Ascending aorta (tissue), 2 donors: ENCODE results near the gene C1QTNF9B. TPM values are rescaled to one million over a fixed set of nuclear protein-coding genes. Genes with fewer than 3 reads are reported as not detected.
"Not testable (repeated sequence)": the region's sequence is repeated elsewhere in the genome, so short reads cannot be mapped to it uniquely, and the experiment has no call there.

Experiments used
- DNase-seq, 2 donors: peaks; one replicate each; pipeline ENCODE4 v3.0.0-alpha.2; 2019; ENCODE audit warnings: low spot score in 2 of 2
- H3K27ac ChIP-seq, 2 donors: fragments of 200-600 bp; sonication (generic); one replicate each; pipeline ENCODE4 v1.5.1; 2016 to 2017; ENCODE audit warnings: mild to moderate bottlenecking in 1 of 2
- H3K27me3 ChIP-seq: fragments of 200-600 bp; sonication (generic); one replicate; pipeline ENCODE4 v1.5.1; 2017
- H3K36me3 ChIP-seq, 2 donors: fragments of 200-600 bp; sonication (generic); one replicate each; pipeline ENCODE4 v1.5.1; 2016
- H3K4me1 ChIP-seq, 2 donors: fragments of 200-600 bp; sonication (generic); one replicate each; pipeline ENCODE4 v1.5.1; 2016 to 2017; ENCODE audit warnings: mild to moderate bottlenecking in 1 of 2
- H3K4me3 ChIP-seq, 2 donors: fragments of 200-600 bp; sonication (generic); one replicate each; pipeline ENCODE4 v1.5.1; 2016 to 2017; ENCODE audit warnings: mild to moderate bottlenecking in 1 of 2
- H3K9me3 ChIP-seq, 2 donors: fragments of 200-600 bp; sonication (generic); one replicate each; pipeline ENCODE4 v1.5.1; 2016
- intact Hi-C: fragments of 100-400 bp; cut with DNase I; formaldehyde crosslinking; loops from one replicate; pipeline ENCODE4 v1.15.1; 2023
- total RNA-seq: library from RNA; depleted of rRNA; stranded (reverse); fragments of >200 nt; gene quantifications from one replicate; pipeline ENCODE4 v1.1.0, GENCODE V29; 2016
- TF ChIP-seq, protein P1 (sequence below), 3 experiments: fragments of 200-600 bp in 2 of 3; fragments of 450-650 bp in 1 of 3; sonication (generic) in 2 of 3; IDR thresholded peaks; one replicate each; pipeline ENCODE4 v1.5.1; 2016 to 2019; ENCODE audit warnings: antibody characterized with exemption in 3 of 3, mild to moderate bottlenecking in 1 of 3, moderate library complexity in 1 of 3

C1QTNF9B gene
- total RNA-seq, 1 donor from 2014 or later: not detected

DNA sequence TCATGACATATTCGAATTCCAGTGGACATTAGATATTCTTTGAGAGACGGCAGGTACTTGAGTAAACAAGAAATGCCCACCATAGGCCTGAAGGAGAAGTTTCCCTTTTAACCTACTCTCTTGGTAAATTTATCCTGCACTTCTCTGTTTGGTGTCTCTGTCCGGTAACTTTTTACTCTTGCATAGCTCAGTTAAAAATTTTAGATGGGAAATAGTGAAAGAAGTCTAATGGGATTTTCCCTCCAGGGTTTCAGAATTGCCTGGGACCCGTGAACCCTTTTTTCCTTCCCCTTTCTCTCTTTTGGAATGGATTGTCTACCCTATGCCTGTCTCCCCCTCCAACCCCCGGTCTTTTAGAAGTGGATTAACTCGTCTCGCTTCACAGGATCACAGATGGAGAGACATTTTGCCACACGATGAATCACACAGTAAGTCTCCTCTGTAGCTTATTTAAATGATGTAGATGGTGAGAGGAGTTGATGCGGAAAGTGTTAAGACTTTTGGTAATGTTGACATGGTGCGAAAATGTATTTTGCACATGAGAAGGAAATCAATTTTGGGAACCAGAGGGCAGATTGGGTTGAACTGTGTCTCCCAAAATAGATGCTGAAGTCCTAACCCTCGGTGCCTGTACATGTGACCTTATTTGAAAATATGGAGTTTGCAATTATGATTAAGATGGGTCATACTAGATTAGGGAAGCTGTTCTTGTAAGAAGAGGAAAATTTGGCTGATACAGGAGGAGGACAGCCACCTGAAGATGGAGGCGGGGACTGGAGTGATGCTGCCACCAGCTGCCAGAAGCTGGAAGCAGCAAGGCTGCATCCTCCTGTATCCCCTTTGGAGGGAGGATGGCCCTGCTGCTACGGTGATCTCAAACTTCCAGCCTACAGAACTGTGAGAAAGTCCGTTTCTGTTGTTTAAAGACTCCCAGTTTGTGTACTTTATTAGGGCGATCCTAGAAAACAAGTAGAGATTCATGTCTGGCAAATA lies 7.4 kb downstream of the C1QTNF9B start:
- Histone ChIP-seq H3K27ac (peak overlapping the region; percentile 83 to 89), H3K9me3 (no peaks in the 10 kb centered on the region), H3K27me3 (no peaks in the 10 kb centered on the region), H3K36me3 (peaks cover 1% of the 10 kb centered on the region in 2 donors), H3K4me1 (peaks cover 0 to 7% of the 10 kb centered on the region in 2 donors), H3K4me3 (peak overlapping the region; percentile 93 to 98)
- no peak for DNase-seq
- TF ChIP-seq, protein P1, sequence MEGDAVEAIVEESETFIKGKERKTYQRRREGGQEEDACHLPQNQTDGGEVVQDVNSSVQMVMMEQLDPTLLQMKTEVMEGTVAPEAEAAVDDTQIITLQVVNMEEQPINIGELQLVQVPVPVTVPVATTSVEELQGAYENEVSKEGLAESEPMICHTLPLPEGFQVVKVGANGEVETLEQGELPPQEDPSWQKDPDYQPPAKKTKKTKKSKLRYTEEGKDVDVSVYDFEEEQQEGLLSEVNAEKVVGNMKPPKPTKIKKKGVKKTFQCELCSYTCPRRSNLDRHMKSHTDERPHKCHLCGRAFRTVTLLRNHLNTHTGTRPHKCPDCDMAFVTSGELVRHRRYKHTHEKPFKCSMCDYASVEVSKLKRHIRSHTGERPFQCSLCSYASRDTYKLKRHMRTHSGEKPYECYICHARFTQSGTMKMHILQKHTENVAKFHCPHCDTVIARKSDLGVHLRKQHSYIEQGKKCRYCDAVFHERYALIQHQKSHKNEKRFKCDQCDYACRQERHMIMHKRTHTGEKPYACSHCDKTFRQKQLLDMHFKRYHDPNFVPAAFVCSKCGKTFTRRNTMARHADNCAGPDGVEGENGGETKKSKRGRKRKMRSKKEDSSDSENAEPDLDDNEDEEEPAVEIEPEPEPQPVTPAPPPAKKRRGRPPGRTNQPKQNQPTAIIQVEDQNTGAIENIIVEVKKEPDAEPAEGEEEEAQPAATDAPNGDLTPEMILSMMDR (IDR thresholded peaks at IDR 0.05): no peak
- intact Hi-C loops: loop anchor here (2.0 to 5.0 kb wide), 2 partner anchors 423 to 515 kb away; no protein-coding TSS in a partner anchor

DNA sequence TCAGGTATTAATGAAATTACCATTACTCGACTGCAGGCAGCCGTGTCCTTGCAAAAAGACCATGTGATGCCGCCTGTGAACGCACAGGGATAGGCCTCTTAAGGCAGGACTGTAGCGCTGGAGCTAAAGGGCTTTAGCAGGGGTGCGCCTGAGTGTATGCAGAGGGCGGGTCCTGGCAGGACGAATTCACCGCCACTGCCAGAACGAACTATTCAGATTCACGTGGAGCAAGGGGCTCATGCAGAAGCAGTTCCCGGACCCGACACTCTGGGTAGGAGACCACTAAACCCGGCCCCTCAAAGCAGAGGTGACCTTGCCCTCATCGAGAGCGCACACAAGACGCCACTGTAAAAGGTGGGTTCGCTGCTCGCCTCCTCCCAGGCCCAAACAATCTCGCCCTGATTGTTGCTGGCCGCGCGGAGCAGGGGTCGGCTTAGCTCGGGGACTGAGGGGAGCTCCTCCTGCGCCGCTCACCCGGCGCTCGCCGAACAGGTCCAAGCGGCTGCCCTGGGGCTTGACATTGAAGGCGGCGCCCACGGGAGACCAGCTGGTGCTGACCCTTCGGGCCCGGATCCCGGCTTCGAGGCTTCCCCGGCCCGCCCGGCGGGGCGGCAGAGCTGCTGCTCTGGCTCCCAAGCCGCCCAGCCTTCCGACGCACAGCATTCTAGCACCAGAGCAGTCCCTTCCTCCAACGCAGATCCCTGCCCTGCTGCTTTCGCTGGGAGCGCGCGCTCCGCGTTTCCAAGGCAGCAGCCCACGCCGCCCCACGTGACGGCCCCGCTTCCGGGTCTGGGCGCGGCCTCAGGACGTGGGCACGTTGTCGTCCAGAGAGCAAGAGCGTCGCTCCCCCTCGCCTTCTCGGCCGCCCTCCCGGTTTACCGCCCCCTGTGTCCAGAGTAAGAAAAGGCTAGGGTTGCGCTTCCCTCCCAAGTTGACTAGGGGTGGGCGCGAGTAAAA lies 8.4 kb downstream of the C1QTNF9B start, which contains the start of gene MIPEP:
MIPEP (minus strand) TSS at position 743 of the 957 bp plus-strand sequence; CDS start at position 663, 80 bp downstream.
- peak within 1 kb of the TSS; percentile 93 to 98 for H3K4me3 ChIP-seq
- no peaks in the 10 kb centered on the region for H3K27me3 ChIP-seq
- H3K27ac ChIP-seq: peak within 1 kb of the TSS; percentile 83 to 89
- peaks cover 0 to 7% of the 10 kb centered on the region in 2 donors for H3K4me1 ChIP-seq
- H3K36me3 ChIP-seq: peaks cover 7 to 8% of the 10 kb centered on the region in 2 donors
- intact Hi-C loops: loop anchor here (2.0 to 5.0 kb wide), 2 partner anchors 422 to 514 kb away; no protein-coding TSS in a partner anchor
- DNase-seq: peak; percentile 58 to 94
- TF ChIP-seq, protein P1 (IDR thresholded peaks at IDR 0.05): peak; percentile 48 to 82 (median 77)
- no peaks in the 10 kb centered on the region for H3K9me3 ChIP-seq

DNA sequence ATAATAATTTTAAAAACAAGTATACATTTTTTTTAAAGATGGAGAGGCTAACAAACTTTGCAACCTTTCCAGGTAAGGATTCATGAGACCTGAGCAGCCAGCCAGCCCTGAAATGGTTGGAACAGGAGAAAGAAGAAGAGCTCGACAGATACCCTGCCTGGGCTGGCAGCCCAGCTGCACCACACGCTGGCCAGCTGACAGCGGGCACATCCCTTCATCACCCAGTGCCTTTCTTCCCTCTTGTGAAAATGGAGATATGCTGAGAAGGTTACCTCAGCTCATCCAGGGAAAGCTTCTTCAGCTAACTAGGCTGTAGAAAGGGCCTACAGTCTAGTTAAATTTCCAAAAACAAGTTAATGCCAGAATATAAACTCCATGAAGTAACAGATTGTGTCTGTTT lies 12.9 kb downstream of the C1QTNF9B start:
- H3K27me3 ChIP-seq, H3K4me3 ChIP-seq, H3K9me3 ChIP-seq, DNase-seq, intact Hi-C loops, H3K4me1 ChIP-seq, H3K27ac ChIP-seq: not testable (repeated sequence)
- peaks cover 8 to 14% of the 10 kb centered on the region in 2 donors for H3K36me3 ChIP-seq

DNA sequence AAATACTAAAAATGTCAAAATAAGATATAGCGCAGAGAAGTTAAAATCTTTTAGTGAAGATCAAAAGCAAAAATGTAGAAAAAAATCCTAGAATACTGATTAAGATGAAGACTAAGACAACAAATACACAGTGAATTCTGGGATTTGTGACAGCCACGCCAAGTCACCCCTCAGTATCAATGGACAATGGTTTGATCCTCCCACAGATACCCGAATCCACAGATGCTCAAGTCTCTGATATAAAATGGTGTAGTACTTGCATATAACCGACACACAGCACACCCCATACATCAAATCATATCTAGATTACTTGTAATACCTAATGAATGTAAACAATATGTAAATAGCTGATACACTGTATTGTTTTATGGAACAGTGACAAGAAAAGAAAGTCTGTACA lies 14.0 kb downstream of the C1QTNF9B start:
- TF ChIP-seq, protein P1 (IDR thresholded peaks at IDR 0.05): no peak
- no peak overlapping the region for H3K27ac ChIP-seq
- no peaks in the 10 kb centered on the region for H3K27me3 ChIP-seq
- no peaks in the 10 kb centered on the region for H3K9me3 ChIP-seq
- no peak overlapping the region for H3K4me3 ChIP-seq
- H3K4me1 ChIP-seq: peaks cover 0 to 7% of the 10 kb centered on the region in 2 donors
- intact Hi-C loops: no loop called here
- no peak for DNase-seq
- H3K36me3 ChIP-seq: peaks cover 8 to 20% of the 10 kb centered on the region in 2 donors

DNA sequence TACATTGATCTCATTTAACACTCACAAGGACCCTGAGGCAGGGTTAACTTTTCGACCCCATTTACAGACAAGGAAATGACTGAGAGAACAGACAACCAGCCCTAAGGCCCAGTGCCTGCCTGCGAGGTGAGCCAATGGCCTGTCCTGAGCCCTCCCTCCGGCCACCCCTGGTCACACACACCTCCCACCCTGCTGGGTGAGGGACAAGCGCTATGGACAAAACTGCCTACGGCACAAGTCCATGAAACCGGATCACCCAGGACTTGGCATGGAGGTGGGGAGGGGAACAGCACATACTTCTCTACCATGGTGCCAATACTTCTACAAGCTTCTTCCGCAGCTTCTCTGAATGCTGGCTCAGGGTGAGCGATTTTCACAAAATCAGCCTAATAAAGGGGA lies 15.9 kb downstream of the C1QTNF9B start:
- intact Hi-C loops, H3K4me3 ChIP-seq, H3K4me1 ChIP-seq, H3K27me3 ChIP-seq, DNase-seq, H3K27ac ChIP-seq, H3K9me3 ChIP-seq: not testable (repeated sequence)
- peaks cover 8 to 21% of the 10 kb centered on the region in 2 donors for H3K36me3 ChIP-seq

DNA sequence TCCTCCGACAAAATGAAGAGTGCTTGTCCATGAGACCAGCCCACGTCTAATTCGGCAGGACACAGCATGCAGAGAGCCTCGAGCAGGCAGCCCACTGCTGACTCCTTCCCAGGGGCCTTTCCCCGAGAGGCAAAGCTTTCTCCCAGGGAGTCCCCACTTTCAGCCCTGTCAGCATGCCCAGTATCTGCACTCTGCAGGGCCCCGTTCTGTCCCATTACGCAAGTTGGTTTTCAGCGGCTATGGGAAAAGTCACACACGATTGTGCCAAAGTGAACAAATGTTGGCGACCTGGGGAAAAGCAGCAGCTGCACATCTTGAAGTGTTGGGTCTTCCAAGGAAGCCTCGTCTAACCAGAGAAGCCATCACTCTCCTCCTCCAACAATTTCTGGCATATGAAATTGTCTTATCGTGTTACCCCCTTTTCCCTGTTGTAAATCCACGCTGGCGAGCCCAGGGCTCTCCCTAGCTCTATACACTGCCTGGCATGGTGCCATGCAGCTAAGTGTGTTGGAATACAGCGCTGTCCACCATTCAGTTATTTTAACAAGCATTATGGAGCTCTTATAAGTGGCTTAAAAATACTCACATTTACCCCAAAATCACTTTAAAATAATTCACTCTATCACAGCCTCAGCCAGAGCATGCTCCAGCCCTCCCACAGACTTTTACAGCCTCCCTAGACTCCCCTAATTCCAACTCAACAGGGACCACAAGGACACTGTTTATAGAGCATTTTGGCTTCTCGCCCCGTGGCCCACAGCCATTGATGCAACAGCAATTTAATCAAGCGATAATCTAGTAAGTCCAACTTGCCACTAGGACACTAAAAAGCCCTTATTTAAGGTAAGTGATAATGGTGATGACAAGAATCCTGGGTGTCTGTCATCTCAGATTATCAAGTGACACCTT lies 16.6 kb downstream of the C1QTNF9B start:
- intact Hi-C loops, H3K27me3 ChIP-seq, H3K4me1 ChIP-seq, H3K27ac ChIP-seq, H3K4me3 ChIP-seq, DNase-seq, H3K9me3 ChIP-seq: not testable (repeated sequence)
- peaks cover 8 to 21% of the 10 kb centered on the region in 2 donors for H3K36me3 ChIP-seq
